HepG2 (cell line): Measurements from ENCODE around the gene THRA. TPM values are rescaled to one million over a fixed set of nuclear protein-coding genes. Genes with fewer than 3 reads are reported as not detected.

Experiments
- ADNP ChIP-seq: sonication (generic); formaldehyde crosslinking; IDR thresholded peaks from 2 replicates; pipeline ENCODE4 v1.4.0; 2020; ENCODE audit warnings: missing genetic modification reagents
- BCLAF1 ChIP-seq: fragments of 450-650 bp; IDR thresholded peaks from 2 replicates; pipeline ENCODE4 v1.6.1; 2017; ENCODE audit warnings: mild to moderate bottlenecking
- ELF1 ChIP-seq: sonication (generic); formaldehyde crosslinking; IDR thresholded peaks from 2 replicates; pipeline ENCODE4 v1.4.0; 2020; ENCODE audit warnings: missing genetic modification reagents
- HMGXB3 ChIP-seq: sonication (generic); formaldehyde crosslinking; IDR thresholded peaks from 2 replicates; pipeline ENCODE4 v1.4.0; 2020; ENCODE audit warnings: missing genetic modification reagents, borderline replicate concordance
- MLLT10 ChIP-seq: sonication (generic); formaldehyde crosslinking; IDR thresholded peaks from 2 replicates; pipeline ENCODE4 v1.4.0; 2020; ENCODE audit warnings: missing genetic modification reagents
- MLXIP ChIP-seq: sonication (generic); formaldehyde crosslinking; IDR thresholded peaks from 2 replicates; pipeline ENCODE4 v1.9.0; 2021; ENCODE audit warnings: missing genetic modification reagents, borderline replicate concordance
- NKX3-1 ChIP-seq: sonication (generic); formaldehyde crosslinking; IDR thresholded peaks from 2 replicates; pipeline ENCODE4 v1.5.0; 2020; ENCODE audit warnings: missing genetic modification reagents
- RNF2 ChIP-seq: fragments of 450-650 bp; conservative IDR thresholded peaks from 2 replicates; pipeline ENCODE4 v1.6.1; 2016; ENCODE audit warnings: low read depth
- THYN1 ChIP-seq: sonication (generic); formaldehyde crosslinking; IDR thresholded peaks from 2 replicates; pipeline ENCODE4 v1.8.1; 2023; ENCODE audit warnings: low read depth, mild to moderate bottlenecking, moderate library complexity, missing genetic modification reagents, borderline replicate concordance
- TP53 ChIP-seq: sonication (generic); formaldehyde crosslinking; conservative IDR thresholded peaks from 2 replicates; pipeline ENCODE4 v1.4.0; 2020; ENCODE audit warnings: missing genetic modification reagents
- ZHX2 ChIP-seq, 2 experiments: sonication (generic) in 1 of 2; formaldehyde crosslinking in 1 of 2; IDR thresholded peaks; 2 replicates each; pipeline versions ENCODE4 v1.6.1 to v1.9.0; 2014 to 2022; ENCODE audit warnings: antibody characterized with exemption in 1 of 2, borderline replicate concordance in 1 of 2, inconsistent platforms in 1 of 2, low read depth in 1 of 2, missing genetic modification reagents in 1 of 2
- ZNF644 ChIP-seq: IDR thresholded peaks from 2 replicates; pipeline ENCODE4 v1.6.1; 2016; ENCODE audit warnings: low read depth
- polyA plus RNA-seq, 8 experiments: library from polyadenylated mRNA; depleted of rRNA in 3 of 8; stranded (reverse) in 7 of 8; unstranded in 1 of 8; fragments of >200 nt; fragmentation: Illumina TruSeq in 4 of 8; extraction: Trizol in 4 of 8; gene quantifications; 2 replicates each; pipeline versions ENCODE4 v1.2.1 to v1.2.3, GENCODE V29; 2011 to 2016; ENCODE audit warnings: low read depth in 4 of 8, missing spikeins in 1 of 8, mixed read lengths in 1 of 8; ENCODE audit not compliant: insufficient read depth in 1 of 8
- total RNA-seq, 5 experiments: library from RNA; depleted of rRNA; stranded (reverse); fragments of >200 nt; fragmentation: Illumina TruSeq; extraction: Trizol; gene quantifications; 2 replicates each; pipeline ENCODE4 v1.2.3, GENCODE V29; 2016; ENCODE audit warnings: low read depth in 1 of 5

Gene THRA
- total and polyA plus RNA-seq, 2 of the 13 experiments (the other 11 are each of a cell fraction or from before 2014, with no cell fraction given): 8.0 to 9.9 TPM

- TF ChIP-seq BCLAF1 (no peak), NKX3-1 (CRISPR knock-in tag) (no peak), TP53 (CRISPR knock-in tag) (no peak), ZHX2 (IDR thresholded peaks at IDR 0.05; ENCODE audit: low read depth) (no peak), ZHX2 (CRISPR knock-in tag; IDR thresholded peaks at IDR 0.05; ENCODE audit: borderline replicate concordance) (no peak), MLXIP (CRISPR knock-in tag) (no peak), ZNF644 (no peak), HMGXB3 (CRISPR knock-in tag) (no peak; the same call in 1 of the 2 replicates), RNF2 (no peak), ADNP (no peak), MLLT10 (no peak), THYN1 (CRISPR knock-in tag) (no peak), ELF1 (no peak)
Measured at GRCh38 chr17:40122999-40123810, 60.4 kb downstream of the THRA start (continued).
